GM12891 (cell line): ENCODE results near the gene ESPNL.

Experiments used
- POLR2A ChIP-seq: IDR thresholded peaks from 2 replicates; pipeline ENCODE4 v1.6.1; 2011; ENCODE audit warnings: low read depth, low read length, control low read depth
- POLR2AphosphoS5 ChIP-seq: IDR thresholded peaks from 2 replicates; pipeline ENCODE4 v1.6.1; 2011; ENCODE audit warnings: low read depth, low read length, control low read depth
- POU2F2 ChIP-seq: IDR thresholded peaks from 2 replicates; pipeline ENCODE4 v1.6.1; 2011; ENCODE audit warnings: low read depth, mild to moderate bottlenecking, control low read depth, low read length, moderate library complexity
- SPI1 ChIP-seq: IDR thresholded peaks from 2 replicates; pipeline ENCODE4 v1.6.1; 2011; ENCODE audit warnings: low read depth, low read length, control low read depth
- TAF1 ChIP-seq: IDR thresholded peaks from 2 replicates; pipeline ENCODE4 v1.6.1; 2011; ENCODE audit warnings: low read depth, low read length, control low read depth

DNA sequence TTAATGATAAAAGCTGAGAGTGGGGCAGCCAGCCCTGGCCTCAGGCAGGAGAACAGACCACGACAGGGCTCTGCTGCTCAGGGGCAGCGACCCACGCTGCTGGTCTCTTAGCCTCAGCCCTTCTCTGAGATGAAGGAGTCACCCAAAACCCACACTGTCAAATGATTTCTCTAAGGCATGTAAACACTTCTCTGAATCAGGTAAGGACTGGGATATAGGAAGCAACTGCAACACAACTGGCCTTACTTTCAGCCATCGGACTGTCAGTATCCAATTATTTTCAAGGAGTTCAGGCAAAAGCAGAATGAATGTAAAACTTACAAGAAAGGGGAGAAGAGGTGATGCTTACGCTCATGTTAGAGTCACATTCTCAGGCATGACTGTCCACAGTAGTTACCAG is 80.4 kb downstream of the ESPNL start:
- no peak for TF ChIP-seq POLR2A
- TF ChIP-seq POLR2AphosphoS5 = no peak
- no peak for TF ChIP-seq SPI1
- no peak for TF ChIP-seq TAF1
- TF ChIP-seq POU2F2 = no peak
